Endodermal cell (in vitro differentiated cells): ENCODE data around the gene SH3PXD2A. TPM values are rescaled to one million over a fixed set of nuclear protein-coding genes. Genes with fewer than 3 reads are reported as not detected.

Experiments used
- DNase-seq: peaks from one replicate; pipeline ENCODE4 v3.0.0-alpha.2; 2017
- H3K27ac ChIP-seq: 2 replicates; pipeline ENCODE4 v1.5.1; 2013; ENCODE audit warnings: mild to moderate bottlenecking, low read depth, low read length, moderate library complexity
- H3K27me3 ChIP-seq: 2 replicates; pipeline ENCODE4 v1.6.1; 2013; ENCODE audit warnings: mild to moderate bottlenecking, low read length, moderate library complexity; ENCODE audit not compliant: insufficient read depth, control insufficient read depth, poor library complexity, severe bottlenecking
- H3K36me3 ChIP-seq: 2 replicates; pipeline ENCODE4 v1.7.0; 2013; ENCODE audit warnings: mild to moderate bottlenecking, low read length, moderate library complexity; ENCODE audit not compliant: control insufficient read depth, insufficient read depth
- H3K4me1 ChIP-seq: one replicate; pipeline ENCODE4 v1.7.0; 2013; ENCODE audit warnings: low read length; ENCODE audit not compliant: control insufficient read depth, insufficient read depth
- H3K4me3 ChIP-seq: 2 replicates; pipeline ENCODE4 v1.5.1; 2013; ENCODE audit warnings: mild to moderate bottlenecking, low read length, moderate library complexity
- H3K9ac ChIP-seq: 2 replicates; pipeline ENCODE4 v1.6.1; 2013; ENCODE audit warnings: mild to moderate bottlenecking, low read length, moderate library complexity; ENCODE audit not compliant: poor library complexity, severe bottlenecking; ENCODE audit errors: extremely low read depth
- H3K9me3 ChIP-seq: 2 replicates; pipeline ENCODE4 v1.6.1; 2013; ENCODE audit warnings: mild to moderate bottlenecking, low read length, moderate library complexity; ENCODE audit not compliant: control insufficient read depth
- H3K27ac Mint-ChIP-seq: 2 replicates; pipeline ENCODE4 v1.8.0; 2020; ENCODE audit warnings: mixed read lengths
- H3K27me3 Mint-ChIP-seq: 2 replicates; pipeline ENCODE4 v1.8.0; 2021; ENCODE audit warnings: mild to moderate bottlenecking, mixed read lengths; ENCODE audit not compliant: insufficient read depth
- H3K36me3 Mint-ChIP-seq: 2 replicates; pipeline ENCODE4 v1.8.0; 2020; ENCODE audit warnings: low read depth, mixed read lengths
- H3K4me1 Mint-ChIP-seq: 2 replicates; pipeline ENCODE4 v1.8.0; 2020; ENCODE audit warnings: mixed read lengths
- H3K4me3 Mint-ChIP-seq: 2 replicates; pipeline ENCODE4 v1.8.0; 2020; ENCODE audit warnings: mild to moderate bottlenecking, moderate library complexity, mixed read lengths
- H3K9me3 Mint-ChIP-seq: 2 replicates; pipeline ENCODE4 v1.8.0; 2020; ENCODE audit warnings: mild to moderate bottlenecking, mixed read lengths
- WGBS, 2 experiments: methylation state at CpG; one replicate each; pipeline versions ENCODE4 v1.1.5 to v1.1.7; 2013; ENCODE audit warnings: missing lambda C conversion rate in 2 of 2, mixed read lengths in 1 of 2; ENCODE audit not compliant: insufficient coverage in 1 of 2, insufficient read length in 1 of 2; 5-methylcytosine and 5-hydroxymethylcytosine counted together
- total RNA-seq, 2 donors: library from RNA; stranded (reverse); fragmentation: NEBNext Ultra II Directional in 1 of 2; extraction: Animal tissue kit (Norgen Biotek cat#: 25700) in 1 of 2; gene quantifications; 2 replicates in 1 of 2; 3 replicates in 1 of 2; pipeline ENCODE4 v1.2.1, GENCODE V29; 2021
- TF ChIP-seq, protein P1 (sequence below): fragments of 200-600 bp; sonication (generic); conservative IDR thresholded peaks from 2 replicates; pipeline ENCODE4 v1.5.0; 2021; ENCODE audit warnings: antibody characterized with exemption, mild to moderate bottlenecking

SH3PXD2A gene
- total RNA-seq, 2 donors from 2014 or later = 15.7 to 22.6 TPM

DNA sequence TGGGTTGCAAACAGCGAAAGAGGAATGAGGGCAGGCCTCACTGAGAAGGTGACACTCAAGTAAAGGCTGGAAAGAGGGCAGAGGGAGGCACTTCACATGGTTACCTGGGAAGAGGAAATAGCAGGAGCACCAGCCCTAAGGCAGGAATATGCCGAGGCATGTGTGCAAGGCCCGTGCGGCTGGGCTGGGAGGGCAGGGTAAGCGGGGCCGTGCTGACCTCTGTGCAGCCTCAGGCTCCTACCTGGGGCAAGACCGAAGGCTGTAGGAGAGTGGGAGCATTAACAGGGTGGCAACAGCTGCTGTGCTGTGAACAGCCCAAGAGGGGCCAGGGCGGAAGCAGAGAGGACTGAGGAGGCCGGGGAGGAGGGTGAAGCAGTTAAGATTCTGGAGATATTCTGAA lies 24.0 kb upstream of the SH3PXD2A start:
- TF ChIP-seq, protein P1, sequence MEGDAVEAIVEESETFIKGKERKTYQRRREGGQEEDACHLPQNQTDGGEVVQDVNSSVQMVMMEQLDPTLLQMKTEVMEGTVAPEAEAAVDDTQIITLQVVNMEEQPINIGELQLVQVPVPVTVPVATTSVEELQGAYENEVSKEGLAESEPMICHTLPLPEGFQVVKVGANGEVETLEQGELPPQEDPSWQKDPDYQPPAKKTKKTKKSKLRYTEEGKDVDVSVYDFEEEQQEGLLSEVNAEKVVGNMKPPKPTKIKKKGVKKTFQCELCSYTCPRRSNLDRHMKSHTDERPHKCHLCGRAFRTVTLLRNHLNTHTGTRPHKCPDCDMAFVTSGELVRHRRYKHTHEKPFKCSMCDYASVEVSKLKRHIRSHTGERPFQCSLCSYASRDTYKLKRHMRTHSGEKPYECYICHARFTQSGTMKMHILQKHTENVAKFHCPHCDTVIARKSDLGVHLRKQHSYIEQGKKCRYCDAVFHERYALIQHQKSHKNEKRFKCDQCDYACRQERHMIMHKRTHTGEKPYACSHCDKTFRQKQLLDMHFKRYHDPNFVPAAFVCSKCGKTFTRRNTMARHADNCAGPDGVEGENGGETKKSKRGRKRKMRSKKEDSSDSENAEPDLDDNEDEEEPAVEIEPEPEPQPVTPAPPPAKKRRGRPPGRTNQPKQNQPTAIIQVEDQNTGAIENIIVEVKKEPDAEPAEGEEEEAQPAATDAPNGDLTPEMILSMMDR = no peak
- WGBS, 2 experiments = 89 to 94% methylated on average over 9 of the region's 9 CpGs

DNA sequence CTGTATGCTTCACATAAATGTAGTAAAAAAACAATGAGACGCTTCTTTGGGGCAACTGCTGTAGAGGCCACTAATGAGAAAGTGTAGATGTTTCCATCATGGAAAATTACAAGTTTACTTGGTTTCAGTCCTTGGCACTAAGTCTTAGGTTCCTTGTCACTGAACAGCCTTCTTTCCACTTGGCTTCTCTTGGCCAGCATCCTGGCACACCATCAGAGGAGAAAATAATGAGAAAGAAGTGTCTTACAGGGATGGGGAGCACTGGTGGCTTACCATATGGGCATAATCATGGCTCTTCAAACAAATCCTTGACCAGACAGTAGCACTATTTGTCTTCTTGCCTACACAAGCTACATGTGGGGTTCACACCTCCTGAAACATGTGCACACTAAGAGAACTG lies 22.5 kb upstream of the SH3PXD2A start:
- peaks cover 3% of the 10 kb centered on the region for H3K4me1 Mint-ChIP-seq
- no peak overlapping the region for H3K27ac Mint-ChIP-seq
- no peaks in the 10 kb centered on the region for H3K27me3 ChIP-seq
- no peak overlapping the region for H3K27ac ChIP-seq
- no peaks in the 10 kb centered on the region for H3K9me3 Mint-ChIP-seq
- WGBS, 2 experiments = 89 to 97% methylated on average over 1 of the region's 1 CpG
- no peak overlapping the region for H3K4me3 Mint-ChIP-seq
- H3K36me3 Mint-ChIP-seq = peaks cover 19% of the 10 kb centered on the region
- H3K36me3 ChIP-seq = no peaks in the 10 kb centered on the region
- H3K4me3 ChIP-seq = no peak overlapping the region
- H3K9ac ChIP-seq = no peak overlapping the region
- H3K9me3 ChIP-seq = no peaks in the 10 kb centered on the region
- H3K27me3 Mint-ChIP-seq = no peaks in the 10 kb centered on the region
- no peak for DNase-seq
- TF ChIP-seq, protein P1 = no peak
- H3K4me1 ChIP-seq = no peaks in the 10 kb centered on the region

More for the DNA sequence above, 24.0 kb upstream of the SH3PXD2A start:
- Mint-ChIP-seq H3K9me3 (no peaks in the 10 kb centered on the region), H3K4me1 (peaks cover 3% of the 10 kb centered on the region), H3K4me3 (no peak overlapping the region), H3K27me3 (no peaks in the 10 kb centered on the region), H3K27ac (no peak overlapping the region), H3K36me3 (peaks cover 19% of the 10 kb centered on the region)
- no peak for DNase-seq
- Histone ChIP-seq H3K4me3 (no peak overlapping the region), H3K36me3 (no peaks in the 10 kb centered on the region), H3K9ac (no peak overlapping the region), H3K27me3 (no peaks in the 10 kb centered on the region), H3K9me3 (no peaks in the 10 kb centered on the region), H3K27ac (no peak overlapping the region), H3K4me1 (no peaks in the 10 kb centered on the region)

DNA sequence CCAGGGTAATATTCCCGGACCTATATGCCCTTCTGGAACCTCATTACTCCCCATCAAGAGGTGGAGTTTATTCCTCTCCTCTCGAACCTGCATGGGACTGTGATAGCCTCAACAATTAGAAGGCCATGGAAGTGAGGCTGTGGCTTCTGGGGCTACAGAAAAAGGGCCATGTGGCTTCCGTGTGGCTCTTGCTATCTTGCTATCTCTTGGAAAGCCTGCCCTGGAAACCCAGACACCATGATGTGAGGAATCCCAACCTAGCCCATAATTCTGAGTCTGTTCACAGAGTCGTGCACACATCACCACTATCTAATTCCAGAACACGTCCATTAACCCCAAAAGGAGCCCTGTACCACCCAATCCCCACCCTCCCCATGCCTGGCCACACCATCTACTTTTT lies 20.8 kb upstream of the SH3PXD2A start:
- Histone ChIP-seq H3K27ac (no peak overlapping the region), H3K4me1 (no peaks in the 10 kb centered on the region), H3K4me3 (no peak overlapping the region), H3K9ac (no peak overlapping the region), H3K27me3 (no peaks in the 10 kb centered on the region), H3K9me3 (no peaks in the 10 kb centered on the region), H3K36me3 (no peaks in the 10 kb centered on the region)
- H3K36me3 Mint-ChIP-seq = peaks cover 15% of the 10 kb centered on the region
- no peaks in the 10 kb centered on the region for H3K9me3 Mint-ChIP-seq
- TF ChIP-seq, protein P1 = no peak
- no peaks in the 10 kb centered on the region for H3K27me3 Mint-ChIP-seq
- 88 to 90% methylated on average over 2 to 5 of the region's 5 CpGs for WGBS, 2 experiments
- H3K27ac Mint-ChIP-seq = no peak overlapping the region
- H3K4me1 Mint-ChIP-seq = no peaks in the 10 kb centered on the region
- no peak for DNase-seq
- no peak overlapping the region for H3K4me3 Mint-ChIP-seq
